Spinal cord (tissue), 10 donors: ENCODE measurements around the gene FARP1. TPM values are rescaled to one million over a fixed set of nuclear protein-coding genes. Genes with fewer than 3 reads are reported as not detected.

Source experiments
- DNase-seq, 6 donors: peaks; one replicate each; pipeline versions ENCODE4 v3.0.0 to v3.0.0-alpha.2; 2013 to 2015; ENCODE audit warnings: low spot score in 6 of 6, low read depth in 4 of 6
- H3K27ac ChIP-seq: one replicate; pipeline ENCODE4 v1.5.1; 2013; ENCODE audit warnings: low read depth, low read length, control low read depth
- H3K27me3 ChIP-seq: one replicate; pipeline ENCODE4 v1.6.1; 2013; ENCODE audit warnings: low read length; ENCODE audit not compliant: control insufficient read depth, insufficient read depth
- H3K36me3 ChIP-seq: one replicate; pipeline ENCODE4 v1.6.1; 2013; ENCODE audit warnings: low read length; ENCODE audit not compliant: control insufficient read depth, insufficient read depth
- H3K4me1 ChIP-seq: one replicate; pipeline ENCODE4 v1.6.1; 2013; ENCODE audit warnings: low read length; ENCODE audit not compliant: control insufficient read depth, insufficient read depth
- H3K4me3 ChIP-seq: one replicate; pipeline ENCODE4 v1.5.1; 2013; ENCODE audit warnings: low read depth, low read length, control low read depth
- H3K9me3 ChIP-seq: one replicate; pipeline ENCODE4 v1.6.1; 2013; ENCODE audit warnings: low read length; ENCODE audit not compliant: control insufficient read depth, insufficient read depth
- WGBS: methylation state at CpG from one replicate; pipeline ENCODE4 v1.1.5; 2013; ENCODE audit warnings: missing lambda C conversion rate; ENCODE audit not compliant: insufficient coverage; 5-methylcytosine and 5-hydroxymethylcytosine counted together
- polyA plus RNA-seq, 2 donors: library from polyadenylated mRNA; unstranded; fragments of 120-200 nt; gene quantifications; one replicate each; pipeline ENCODE4 v1.2.1, GENCODE V29; 2013; ENCODE audit not compliant: insufficient read length in 2 of 2
- total RNA-seq, 2 donors: library from RNA; depleted of rRNA in 1 of 2; stranded (reverse); fragments of 120-200 nt in 1 of 2; fragments of >200 nt in 1 of 2; gene quantifications; one replicate each; pipeline versions ENCODE4 v1.2.3 to v1.2.4, GENCODE V29; 2013 to 2014
- donor health status: healthy.

Gene FARP1
- total and polyA plus RNA-seq, 4 donors, result 44.0 to 134 (median 90.5) TPM

DNA sequence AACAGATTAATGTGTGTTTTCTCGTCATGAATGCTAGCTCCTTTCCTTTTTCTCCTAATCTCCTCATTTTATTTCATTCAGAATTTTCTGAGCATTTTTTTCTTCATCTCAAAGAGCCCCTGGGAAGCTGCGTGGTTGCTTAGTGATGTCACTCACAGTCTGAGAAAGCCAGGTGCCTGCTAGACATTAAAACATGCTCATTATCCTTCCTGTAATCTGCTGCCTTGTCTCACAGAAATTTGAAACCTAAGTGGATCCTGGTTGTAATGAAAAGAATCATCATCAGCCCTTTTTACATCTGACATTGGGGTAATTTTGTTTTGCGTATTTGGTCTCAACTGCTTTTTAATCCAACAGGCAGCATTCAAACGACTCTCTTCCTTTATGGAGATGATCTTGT is 142.4 kb downstream of the FARP1 start:
- Histone ChIP-seq H3K9me3 (no peaks in the 10 kb centered on the region), H3K27me3 (no peaks in the 10 kb centered on the region), H3K36me3 (no peaks in the 10 kb centered on the region), H3K4me3 (no peak overlapping the region), H3K27ac (no peak overlapping the region), H3K4me1 (peaks cover 5% of the 10 kb centered on the region)
- peak in 2 of 6 donors; percentile 63 to 79 for DNase-seq
- no CpG with 5 or more reads among the region's 4 CpGs for WGBS

GRCh38 chr13:98285852-98286594 is 143.1 kb downstream of the FARP1 start:
- H3K36me3 ChIP-seq, result no peaks in the 10 kb centered on the region
- H3K4me3 ChIP-seq, result no peak overlapping the region
- 65% methylated on average over 9 of the region's 12 CpGs for WGBS
- peaks cover 3% of the 10 kb centered on the region for H3K4me1 ChIP-seq
- H3K27me3 ChIP-seq, result no peaks in the 10 kb centered on the region
- no peak for DNase-seq
- no peak overlapping the region for H3K27ac ChIP-seq
- no peaks in the 10 kb centered on the region for H3K9me3 ChIP-seq

DNA sequence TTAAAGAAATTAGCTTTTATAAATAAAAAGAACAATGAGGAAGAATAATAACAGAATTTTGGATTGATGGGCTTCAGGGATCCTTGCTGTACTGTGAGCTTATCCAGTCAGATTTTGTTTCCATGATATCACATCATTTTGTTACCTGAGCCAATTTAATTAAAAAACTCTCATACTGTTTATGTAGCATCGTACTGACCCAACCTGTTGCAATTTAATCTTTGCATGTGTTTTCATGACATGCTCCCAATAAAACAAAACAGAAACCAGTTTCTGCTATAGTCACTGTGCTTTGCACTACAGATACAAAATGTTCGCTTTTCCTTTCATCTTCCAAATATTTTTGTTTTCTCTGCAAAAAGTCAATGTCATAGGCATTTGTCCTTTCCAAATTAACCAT is 143.9 kb downstream of the FARP1 start:
- Histone ChIP-seq H3K27ac (no peak overlapping the region), H3K9me3 (no peaks in the 10 kb centered on the region), H3K27me3 (no peaks in the 10 kb centered on the region), H3K36me3 (no peaks in the 10 kb centered on the region), H3K4me3 (no peak overlapping the region), H3K4me1 (peaks cover 3% of the 10 kb centered on the region)
- DNase-seq, result no peak
- WGBS, result 70% methylated on average over 1 of the region's 2 CpGs

DNA sequence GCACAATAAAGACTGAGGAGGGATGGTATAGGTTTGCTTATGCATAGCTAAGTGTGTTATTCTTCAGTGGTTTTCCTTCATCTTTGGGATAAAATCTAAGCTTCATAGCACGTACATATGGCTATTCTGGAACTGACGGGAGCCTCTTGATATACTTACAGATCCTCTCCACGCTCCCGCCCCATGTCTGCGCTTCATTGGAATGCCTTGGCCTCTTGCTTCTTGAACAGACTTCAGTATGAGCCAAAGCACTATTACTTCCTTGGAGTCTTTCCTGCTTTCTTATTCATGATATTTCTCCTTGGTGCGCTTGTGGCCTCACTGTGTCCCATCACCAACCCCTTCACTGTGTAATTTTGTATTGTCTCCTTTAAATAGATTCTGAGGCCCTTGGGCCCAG is 145.3 kb downstream of the FARP1 start:
- no peak for DNase-seq
- Histone ChIP-seq H3K9me3 (no peaks in the 10 kb centered on the region), H3K27ac (no peak overlapping the region), H3K36me3 (no peaks in the 10 kb centered on the region), H3K27me3 (no peaks in the 10 kb centered on the region), H3K4me3 (no peak overlapping the region), H3K4me1 (peaks cover 3% of the 10 kb centered on the region)
- WGBS, result 100% methylated on average over 5 of the region's 6 CpGs

DNA sequence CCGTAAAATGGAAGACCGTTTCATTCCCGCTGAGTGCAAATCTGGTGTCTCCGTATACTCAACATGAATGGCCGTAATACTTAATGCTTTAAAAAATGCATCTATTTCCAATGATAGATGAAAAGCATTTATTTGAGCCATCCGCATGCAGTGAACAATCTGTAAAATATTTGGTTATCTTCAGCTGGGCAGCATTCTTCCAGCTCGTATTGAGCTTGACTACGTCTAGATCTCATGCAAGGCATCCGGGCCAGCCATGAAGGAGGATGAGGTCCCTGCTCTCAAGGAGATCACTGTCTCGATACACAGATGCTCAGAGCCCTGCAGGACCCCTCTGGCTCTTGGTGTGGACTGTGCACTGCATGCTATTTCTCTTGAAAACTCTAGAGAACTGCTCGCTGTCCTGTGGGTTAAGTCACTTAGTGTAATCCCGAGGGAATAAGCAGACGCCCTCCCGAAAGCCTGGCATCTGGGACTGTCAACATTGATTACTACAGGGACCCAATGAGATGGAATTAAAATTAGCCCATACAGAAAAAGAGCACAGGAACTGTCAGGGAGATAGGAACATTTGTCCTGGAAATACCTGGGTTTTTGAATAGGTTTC is 146.5 kb downstream of the FARP1 start:
- H3K4me1 ChIP-seq, result peaks cover 3% of the 10 kb centered on the region
- WGBS, result 91% methylated on average over 13 of the region's 14 CpGs
- H3K27ac ChIP-seq, result no peak overlapping the region
- no peaks in the 10 kb centered on the region for H3K27me3 ChIP-seq
- no peak overlapping the region for H3K4me3 ChIP-seq
- no peaks in the 10 kb centered on the region for H3K9me3 ChIP-seq
- no peaks in the 10 kb centered on the region for H3K36me3 ChIP-seq
- DNase-seq, result no peak

DNA sequence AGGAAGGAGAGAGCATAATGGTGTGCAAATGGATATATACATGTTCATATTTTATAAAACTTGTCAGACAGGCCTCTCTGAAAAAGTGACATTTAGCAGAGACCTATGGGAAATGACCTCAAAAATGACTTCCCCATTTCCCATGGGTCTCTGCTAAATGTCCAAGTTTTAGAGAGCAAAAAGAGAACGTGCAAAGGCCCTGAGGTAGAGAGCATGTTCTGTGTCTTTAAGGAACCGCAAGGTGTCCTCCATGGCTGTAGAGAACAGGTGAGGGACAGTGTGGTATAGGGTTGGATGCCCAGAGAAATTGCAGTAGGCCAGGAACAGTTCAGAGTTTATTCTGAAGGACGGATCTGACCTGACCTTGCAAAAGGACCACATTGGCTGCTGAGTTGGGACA is 147.4 kb downstream of the FARP1 start:
- Histone ChIP-seq H3K4me1 (peaks cover 3% of the 10 kb centered on the region), H3K36me3 (no peaks in the 10 kb centered on the region), H3K27me3 (no peaks in the 10 kb centered on the region), H3K9me3 (no peaks in the 10 kb centered on the region), H3K4me3 (no peak overlapping the region), H3K27ac (no peak overlapping the region)
- DNase-seq, result no peak
- WGBS, result 97% methylated on average over 3 of the region's 3 CpGs

DNA sequence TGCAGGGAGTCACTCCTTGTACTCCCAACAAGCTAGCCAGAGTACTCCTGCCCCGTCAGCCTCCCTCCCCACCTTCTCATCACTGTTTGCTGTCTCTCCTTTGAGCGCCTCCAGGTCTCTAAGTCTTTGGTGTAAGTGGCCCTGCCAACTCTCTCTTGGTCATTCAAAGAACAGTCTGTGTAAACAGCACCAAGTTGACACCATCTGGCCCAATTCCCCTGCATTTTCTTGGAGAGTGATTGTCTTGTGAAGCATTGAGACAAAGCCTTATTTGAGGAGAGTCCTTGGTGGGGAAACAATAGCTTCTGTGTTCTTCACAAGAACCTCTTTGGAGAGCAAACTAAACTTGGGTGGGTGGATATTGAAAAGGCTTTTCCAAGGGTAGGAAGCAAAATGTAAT is 148.8 kb downstream of the FARP1 start:
- Histone ChIP-seq H3K27me3 (no peaks in the 10 kb centered on the region), H3K27ac (no peak overlapping the region), H3K4me1 (no peaks in the 10 kb centered on the region), H3K36me3 (no peaks in the 10 kb centered on the region), H3K4me3 (no peak overlapping the region), H3K9me3 (no peaks in the 10 kb centered on the region)
- WGBS, result 65% methylated on average over 2 of the region's 2 CpGs
- DNase-seq, result peak in 2 of 6 donors; percentile 58 to 79

DNA sequence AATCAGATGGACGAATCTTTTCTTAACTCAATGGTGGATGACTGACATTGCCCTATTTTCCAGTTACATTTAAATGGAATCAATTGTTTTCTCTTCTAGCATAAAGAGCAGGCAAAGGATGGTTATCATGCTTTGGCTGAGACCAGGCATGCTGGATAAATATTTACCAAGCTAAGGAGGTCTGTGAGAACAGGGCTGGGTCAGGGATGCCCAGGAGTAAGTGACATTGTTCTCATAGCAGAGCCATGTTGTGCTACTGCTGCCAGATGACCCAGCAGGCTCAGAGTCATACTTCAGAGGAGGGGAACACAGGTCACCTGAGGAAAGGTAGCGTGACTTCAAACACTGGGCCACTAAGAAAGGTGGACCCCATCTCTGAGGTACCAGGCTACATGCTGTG is 150.2 kb downstream of the FARP1 start:
- DNase-seq, result no peak
- H3K27ac ChIP-seq, result no peak overlapping the region
- H3K4me3 ChIP-seq, result no peak overlapping the region
- no peaks in the 10 kb centered on the region for H3K27me3 ChIP-seq
- H3K36me3 ChIP-seq, result no peaks in the 10 kb centered on the region
- 100% methylated on average over 1 of the region's 2 CpGs for WGBS
- H3K9me3 ChIP-seq, result no peaks in the 10 kb centered on the region
- H3K4me1 ChIP-seq, result peaks cover 3% of the 10 kb centered on the region

DNA sequence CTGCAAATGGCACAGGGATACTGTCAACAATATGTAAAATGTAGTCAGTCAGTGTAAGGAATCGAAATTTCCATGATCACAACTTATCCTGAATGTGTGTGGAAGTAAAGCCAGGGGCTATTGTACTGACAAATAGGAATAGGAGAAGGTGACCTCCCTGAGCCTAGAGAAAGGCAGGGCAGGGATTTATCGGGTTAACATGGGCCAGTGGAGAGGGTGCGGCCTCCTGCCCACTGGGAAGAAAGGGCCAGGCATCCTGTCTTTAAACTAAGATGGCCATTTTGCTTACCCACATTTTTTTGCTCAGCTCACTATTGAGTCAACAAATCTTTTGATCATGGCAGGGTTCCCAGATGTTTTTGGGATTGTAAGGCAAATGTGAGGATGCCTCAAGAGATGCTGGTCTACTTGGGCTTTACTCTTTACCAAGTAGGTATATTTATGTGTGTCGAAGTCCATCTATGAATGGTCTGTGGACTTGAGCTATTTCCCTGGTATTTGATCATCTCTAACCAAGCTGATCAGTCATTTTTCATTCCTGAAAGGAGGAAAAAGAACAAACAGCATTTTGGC is 150.8 kb downstream of the FARP1 start:
- H3K4me3 ChIP-seq, result no peak overlapping the region
- no peak for DNase-seq
- no peaks in the 10 kb centered on the region for H3K27me3 ChIP-seq
- 90% methylated on average over 4 of the region's 4 CpGs for WGBS
- no peak overlapping the region for H3K27ac ChIP-seq
- no peaks in the 10 kb centered on the region for H3K9me3 ChIP-seq
- peaks cover 3% of the 10 kb centered on the region for H3K4me1 ChIP-seq
- no peaks in the 10 kb centered on the region for H3K36me3 ChIP-seq

GRCh38 chr13:98295371-98295770 is 152.5 kb downstream of the FARP1 start:
- H3K4me3 ChIP-seq, result no peak overlapping the region
- no peak for DNase-seq
- no peak overlapping the region for H3K27ac ChIP-seq
- no peaks in the 10 kb centered on the region for H3K36me3 ChIP-seq
- H3K9me3 ChIP-seq, result no peaks in the 10 kb centered on the region
- peaks cover 8% of the 10 kb centered on the region for H3K4me1 ChIP-seq
- no CpG with 5 or more reads among the region's 2 CpGs for whole genome bisulfite sequencing
- H3K27me3 ChIP-seq, result no peaks in the 10 kb centered on the region
